Uterus (tissue), 2 donors: ENCODE results near the gene SYNE1.

Experiments used
- POLR2A ChIP-seq, 2 donors: fragments of 450-650 bp; IDR thresholded peaks; one replicate each; pipeline ENCODE4 v1.6.1; 2016; ENCODE audit warnings: antibody characterized with exemption in 2 of 2, mild to moderate bottlenecking in 1 of 2, moderate library complexity in 1 of 2
- TF ChIP-seq, protein P1 (sequence below), 4 experiments: fragments of 200-600 bp in 2 of 4; fragments of 450-650 bp in 2 of 4; sonication (generic) in 2 of 4; IDR thresholded peaks; one replicate each; pipeline ENCODE4 v1.5.1; 2016 to 2019; ENCODE audit warnings: antibody characterized with exemption in 4 of 4, mild to moderate bottlenecking in 2 of 4, moderate library complexity in 1 of 4

DNA sequence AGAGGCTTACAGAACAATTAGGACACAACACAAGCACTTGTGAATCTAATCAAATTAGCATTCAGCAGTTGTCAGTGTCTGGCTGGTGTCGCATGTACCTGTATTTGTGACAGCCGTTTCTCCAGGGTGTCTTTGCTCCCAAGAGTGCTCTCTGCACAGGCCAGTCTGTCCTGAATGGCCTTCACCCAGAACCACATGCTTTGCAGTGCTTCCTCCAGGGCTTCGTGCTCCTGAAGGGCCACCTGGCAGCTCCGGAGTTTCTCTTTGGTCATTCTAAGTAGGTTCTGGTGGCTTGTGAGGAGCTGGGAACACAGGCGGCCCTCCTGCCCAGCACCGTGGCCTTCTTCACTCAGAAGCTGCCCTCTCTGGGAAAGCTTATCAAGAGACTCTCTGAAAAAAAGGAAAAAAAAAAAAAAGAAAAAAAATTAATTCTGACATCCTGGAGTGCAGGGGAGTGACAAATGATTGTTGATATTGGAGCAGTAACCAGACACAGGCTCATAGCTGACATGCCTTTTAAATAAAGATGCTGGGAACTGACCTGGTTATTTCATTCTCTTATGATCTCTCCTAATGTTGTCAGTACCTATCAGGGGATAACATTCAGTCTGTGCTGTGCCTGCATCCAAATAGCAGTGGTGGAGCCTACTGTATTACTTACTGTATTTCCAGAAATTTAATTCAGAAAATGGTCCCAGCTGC, 245.8 kb downstream of the SYNE1 start:
- TF ChIP-seq, protein P1, sequence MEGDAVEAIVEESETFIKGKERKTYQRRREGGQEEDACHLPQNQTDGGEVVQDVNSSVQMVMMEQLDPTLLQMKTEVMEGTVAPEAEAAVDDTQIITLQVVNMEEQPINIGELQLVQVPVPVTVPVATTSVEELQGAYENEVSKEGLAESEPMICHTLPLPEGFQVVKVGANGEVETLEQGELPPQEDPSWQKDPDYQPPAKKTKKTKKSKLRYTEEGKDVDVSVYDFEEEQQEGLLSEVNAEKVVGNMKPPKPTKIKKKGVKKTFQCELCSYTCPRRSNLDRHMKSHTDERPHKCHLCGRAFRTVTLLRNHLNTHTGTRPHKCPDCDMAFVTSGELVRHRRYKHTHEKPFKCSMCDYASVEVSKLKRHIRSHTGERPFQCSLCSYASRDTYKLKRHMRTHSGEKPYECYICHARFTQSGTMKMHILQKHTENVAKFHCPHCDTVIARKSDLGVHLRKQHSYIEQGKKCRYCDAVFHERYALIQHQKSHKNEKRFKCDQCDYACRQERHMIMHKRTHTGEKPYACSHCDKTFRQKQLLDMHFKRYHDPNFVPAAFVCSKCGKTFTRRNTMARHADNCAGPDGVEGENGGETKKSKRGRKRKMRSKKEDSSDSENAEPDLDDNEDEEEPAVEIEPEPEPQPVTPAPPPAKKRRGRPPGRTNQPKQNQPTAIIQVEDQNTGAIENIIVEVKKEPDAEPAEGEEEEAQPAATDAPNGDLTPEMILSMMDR (IDR thresholded peaks at IDR 0.05) = no peak
- no peak for TF ChIP-seq POLR2A (IDR thresholded peaks at IDR 0.05)
